ENCODE data around the gene ORAI2.

- TF ChIP-seq CTCF (conservative IDR thresholded peaks at IDR 0.05 in 1 of 2, IDR thresholded peaks at IDR 0.05 in 1 of 2; ENCODE audit: low read depth in 1 of 2, low read length in 2 of 2): no peak
- no peak for TF ChIP-seq EZH2 (IDR thresholded peaks at IDR 0.05; ENCODE audit: low read length, missing control alignments)
Measured at GRCh38 chr7:102398543-102398942, 34.8 kb upstream of the ORAI2 start.
